H1 (cell line): Measurements from ENCODE around the gene CREB3. TPM values are rescaled to one million over a fixed set of nuclear protein-coding genes. Genes with fewer than 3 reads are reported as not detected.

Experiments used
- CTCF ChIA-PET: fragments of 300-600 bp; sonication (Branson Sonifier 250); formaldehyde crosslinking; loops from one replicate; lab custom pipeline; 2021; ENCODE audit not compliant: partially characterized antibody; lab: Charles Lee
- POLR2A ChIA-PET: fragments of 300-600 bp; sonication (Branson Sonifier 250); formaldehyde crosslinking; loops from one replicate; lab custom pipeline; 2021; ENCODE audit warnings: inconsistent platforms; ENCODE audit not compliant: partially characterized antibody; lab: Charles Lee
- DNase-seq, 2 experiments: peaks; one replicate each; pipeline versions ENCODE4 v3.0.0 to v3.0.0-alpha.2; 2010 to 2022; ENCODE audit warnings: low spot score in 2 of 2, low read depth in 1 of 2, mixed read lengths in 1 of 2
- FAIRE-seq: peaks from 2 replicates; lab custom pipeline; 2011; peaks lifted over from hg19 to GRCh38; lab: Jason Lieb, UNC
- H2AFZ ChIP-seq: 2 replicates; pipeline ENCODE4 v1.8.1; 2012; ENCODE audit warnings: low read length, inconsistent platforms
- H2AK5ac ChIP-seq: 2 replicates; pipeline ENCODE4 v1.6.1; 2013; ENCODE audit warnings: low read depth, low read length
- H2BK120ac ChIP-seq: replicated peaks from 2 replicates; pipeline ENCODE3; 2013; ENCODE audit warnings: low read depth, low read length, inconsistent platforms
- H2BK12ac ChIP-seq: 2 replicates; pipeline ENCODE4 v1.6.1; 2013; ENCODE audit warnings: low read depth, low read length
- H2BK15ac ChIP-seq: 2 replicates; pipeline ENCODE4 v1.6.1; 2013; ENCODE audit warnings: low read length
- H2BK20ac ChIP-seq: 2 replicates; pipeline ENCODE4 v1.6.1; 2013; ENCODE audit warnings: low read length
- H2BK5ac ChIP-seq: 2 replicates; pipeline ENCODE4 v1.6.1; 2013; ENCODE audit warnings: low read depth, low read length
- H3K14ac ChIP-seq: 2 replicates; pipeline ENCODE4 v1.6.1; 2013; ENCODE audit warnings: inconsistent platforms; ENCODE audit not compliant: insufficient read length
- H3K18ac ChIP-seq: 2 replicates; pipeline ENCODE4 v1.6.1; 2013; ENCODE audit warnings: low read length; ENCODE audit errors: extremely low read depth
- H3K23ac ChIP-seq: 2 replicates; pipeline ENCODE4 v1.6.1; 2013; ENCODE audit warnings: inconsistent platforms; ENCODE audit not compliant: insufficient read length
- H3K23me2 ChIP-seq: 2 replicates; pipeline ENCODE4 v1.6.1; 2013; ENCODE audit warnings: low read depth, low read length
- H3K27ac ChIP-seq: 2 replicates; pipeline ENCODE4 v1.6.1; 2011; ENCODE audit warnings: low read depth, low read length, inconsistent platforms
- H3K27me3 ChIP-seq, 4 experiments: replicated peaks in 1 of 4; 1 replicate in 1 of 4; 2 replicates in 3 of 4; pipeline versions ENCODE4 v1.6.1 to v1.8.1; 2011 to 2013; ENCODE audit warnings: low read length in 3 of 4, mild to moderate bottlenecking in 3 of 4, inconsistent platforms in 2 of 4, mixed read lengths in 2 of 4, moderate library complexity in 1 of 4; ENCODE audit not compliant: control insufficient read depth in 3 of 4, insufficient read depth in 3 of 4; ENCODE audit errors: extremely low read depth in 1 of 4
- H3K36me3 ChIP-seq, 4 experiments: 2 replicates each; pipeline versions ENCODE4 v1.6.1 to v1.8.1; 2011 to 2013; ENCODE audit warnings: mild to moderate bottlenecking in 4 of 4, low read length in 3 of 4, moderate library complexity in 2 of 4, control low read depth in 1 of 4, inconsistent platforms in 1 of 4; ENCODE audit not compliant: insufficient read depth in 4 of 4, control insufficient read depth in 2 of 4
- H3K4ac ChIP-seq: replicated peaks from 2 replicates; pipeline ENCODE3; 2013; ENCODE audit warnings: low read length, low read depth, mixed read lengths, inconsistent platforms; ENCODE audit not compliant: insufficient read length
- H3K4me1 ChIP-seq, 4 experiments: replicated peaks in 1 of 4; 1 replicate in 1 of 4; 2 replicates in 3 of 4; pipeline versions ENCODE4 v1.6.1 to v1.8.1; 2011 to 2013; ENCODE audit warnings: low read length in 3 of 4, inconsistent platforms in 2 of 4, mixed read lengths in 1 of 4; ENCODE audit not compliant: insufficient read depth in 4 of 4, control insufficient read depth in 3 of 4
- H3K4me2 ChIP-seq, 2 experiments: 2 replicates each; pipeline versions ENCODE4 v1.6.1 to v1.8.1; 2011 to 2013; ENCODE audit warnings: low read depth in 2 of 2, low read length in 2 of 2, control low read depth in 1 of 2, inconsistent platforms in 1 of 2, mild to moderate bottlenecking in 1 of 2; ENCODE audit not compliant: insufficient read depth in 1 of 2
- H3K4me3 ChIP-seq, 4 experiments: fragments of 200-600, 300-600 bp in 1 of 4; sonication (generic), shearing (Covaris generic), sonication (Bioruptor Twin) in 1 of 4; 2 replicates each; pipeline versions ENCODE4 v1.5.1 to v1.8.1; 2011 to 2016; ENCODE audit warnings: low read length in 4 of 4, low read depth in 3 of 4, control low read depth in 2 of 4, inconsistent platforms in 2 of 4, mild to moderate bottlenecking in 2 of 4, mixed read lengths in 1 of 4, moderate library complexity in 1 of 4; ENCODE audit not compliant: insufficient read depth in 2 of 4; ENCODE audit errors: extremely low read depth in 1 of 4
- H3K56ac ChIP-seq: replicated peaks from 2 replicates; pipeline ENCODE3; 2013; ENCODE audit warnings: low read depth, mild to moderate bottlenecking, mixed read lengths, low read length, inconsistent platforms; ENCODE audit not compliant: insufficient read length
- H3K79me1 ChIP-seq: 2 replicates; pipeline ENCODE4 v1.6.1; 2013; ENCODE audit warnings: low read depth, low read length, control low read depth
- H3K79me2 ChIP-seq, 2 experiments: 2 replicates each; pipeline versions ENCODE4 v1.6.1 to v1.8.1; 2012 to 2013; ENCODE audit warnings: low read length in 2 of 2, mild to moderate bottlenecking in 2 of 2, inconsistent platforms in 1 of 2; ENCODE audit not compliant: insufficient read depth in 2 of 2, control insufficient read depth in 1 of 2
- H3K9ac ChIP-seq, 4 experiments: replicated peaks in 1 of 4; 1 replicate in 1 of 4; 2 replicates in 3 of 4; pipeline versions ENCODE4 v1.6.1 to v1.8.1; 2011 to 2013; ENCODE audit warnings: low read depth in 3 of 4, low read length in 3 of 4, control low read depth in 2 of 4, mild to moderate bottlenecking in 2 of 4, moderate library complexity in 2 of 4, inconsistent platforms in 1 of 4; ENCODE audit errors: extremely low read depth in 1 of 4
- H3K9me3 ChIP-seq, 2 experiments: 2 replicates each; pipeline versions ENCODE4 v1.6.1 to v1.8.1; 2012 to 2013; ENCODE audit warnings: mild to moderate bottlenecking in 2 of 2, moderate library complexity in 2 of 2, control low read depth in 1 of 2, inconsistent platforms in 1 of 2, low read depth in 1 of 2, low read length in 1 of 2, mixed read lengths in 1 of 2; ENCODE audit not compliant: insufficient read depth in 2 of 2
- H4K20me1 ChIP-seq, 2 experiments: replicated peaks in 1 of 2; 2 replicates each; pipeline versions ENCODE3 to v1.8.1; 2011 to 2013; ENCODE audit warnings: inconsistent platforms in 2 of 2, low read length in 2 of 2, mild to moderate bottlenecking in 1 of 2; ENCODE audit not compliant: insufficient read depth in 2 of 2, control insufficient read depth in 1 of 2
- H4K5ac ChIP-seq: 2 replicates; pipeline ENCODE4 v1.6.1; 2013; ENCODE audit warnings: low read length, low read depth, mixed read lengths, inconsistent platforms; ENCODE audit not compliant: insufficient read length
- H4K8ac ChIP-seq: 2 replicates; pipeline ENCODE4 v1.8.0; 2013; ENCODE audit warnings: mild to moderate bottlenecking, moderate library complexity, low read length, inconsistent platforms; ENCODE audit not compliant: insufficient read depth; ENCODE audit errors: extremely low read depth
- H4K91ac ChIP-seq: replicated peaks from 2 replicates; pipeline ENCODE3; 2013; ENCODE audit warnings: low read length, mixed read lengths, inconsistent platforms; ENCODE audit not compliant: insufficient read length
- ASH2L ChIP-seq: fragments of 200-600, 300-600 bp; sonication (generic); IDR thresholded peaks from one replicate; pipeline ENCODE4 v1.7.1; 2017; ENCODE audit warnings: low read length
- CTBP2 ChIP-seq: IDR thresholded peaks from 2 replicates; pipeline ENCODE4 v1.7.0; 2011; ENCODE audit warnings: borderline replicate concordance, mild to moderate bottlenecking, moderate library complexity, mixed read lengths, low read length; ENCODE audit not compliant: insufficient read depth, insufficient read length
- EZH2 ChIP-seq: fragments of 200-600 bp; sonication (generic); IDR thresholded peaks from 2 replicates; pipeline ENCODE4 v1.7.1; 2012; ENCODE audit warnings: low read depth, mild to moderate bottlenecking, moderate library complexity, low read length, inconsistent platforms; ENCODE audit not compliant: severe bottlenecking
- GABPA ChIP-seq: IDR thresholded peaks from 2 replicates; pipeline ENCODE4 v1.6.1; 2011; ENCODE audit warnings: mild to moderate bottlenecking, low read length, moderate library complexity, borderline replicate concordance; ENCODE audit not compliant: insufficient read depth
- MAFK ChIP-seq: IDR thresholded peaks from 2 replicates; pipeline ENCODE4 v1.6.1; 2012; ENCODE audit warnings: low read depth, mild to moderate bottlenecking, improper control_type of control experiment, low read length
- NRF1 ChIP-seq: IDR thresholded peaks from 2 replicates; pipeline ENCODE4 v1.6.1; 2011; ENCODE audit warnings: mild to moderate bottlenecking, low read depth, low read length, improper control_type of control experiment
- POLR2AphosphoS5 ChIP-seq: IDR thresholded peaks from 2 replicates; pipeline ENCODE4 v1.6.1; 2011; ENCODE audit warnings: low read depth, low read length
- TAF7 ChIP-seq: optimal IDR thresholded peaks from 2 replicates; pipeline ENCODE3; 2011; ENCODE audit warnings: low read depth, mild to moderate bottlenecking, inconsistent platforms, low read length, moderate library complexity, borderline replicate concordance
- WGBS, 2 experiments: shearing (Covaris generic) in 1 of 2; methylation state at CpG; one replicate each; pipeline versions ENCODE4 v1.1.6 to v1.1.7; 2013 to 2015; ENCODE audit warnings: low lambda C conversion rate in 2 of 2, mixed read lengths in 2 of 2, inconsistent platforms in 1 of 2, low coverage in 1 of 2, missing lambda C conversion rate in 1 of 2; ENCODE audit not compliant: insufficient replicate concordance in 2 of 2, insufficient coverage in 1 of 2, insufficient read length in 1 of 2; ENCODE audit errors: extremely low coverage in 1 of 2, missing lambda C conversion rate in 1 of 2; 5-methylcytosine and 5-hydroxymethylcytosine counted together
- polyA plus RNA-seq, 7 experiments: library from polyadenylated mRNA; depleted of rRNA in 3 of 7; stranded (reverse) in 5 of 7; unstranded in 2 of 7; fragments of >200 nt in 5 of 7; fragments of 200-250 nt in 2 of 7; gene quantifications; 1 replicate in 5 of 7; 2 replicates in 1 of 7; 4 replicates in 1 of 7; pipeline versions ENCODE4 v1.2.1 to v1.2.3, GENCODE V29; 2011 to 2013; ENCODE audit warnings: missing spikeins in 2 of 7, mixed read lengths in 2 of 7
- total RNA-seq: library from RNA; stranded (reverse); fragmentation: NEBNext Ultra II Directional; extraction: Animal tissue kit (Norgen Biotek cat#: 25700); gene quantifications from 2 replicates; pipeline ENCODE4 v1.2.1, GENCODE V29; 2021
- TF ChIP-seq, protein P1 (sequence below), 3 experiments: IDR thresholded peaks; 1 replicate in 2 of 3; 2 replicates in 1 of 3; pipeline versions ENCODE4 v1.5.1 to v1.6.1; 2011; ENCODE audit warnings: low read length in 3 of 3, mild to moderate bottlenecking in 3 of 3, inconsistent platforms in 2 of 3, low read depth in 1 of 3, moderate library complexity in 1 of 3; ENCODE audit not compliant: insufficient read depth in 1 of 3; ENCODE audit errors: control extremely low read depth in 1 of 3

CREB3 gene
- total and polyA plus RNA-seq, 2 of the 8 experiments (the other 6 are each of a cell fraction or from before 2014, with no cell fraction given): 24.4 to 25.7 TPM

DNA sequence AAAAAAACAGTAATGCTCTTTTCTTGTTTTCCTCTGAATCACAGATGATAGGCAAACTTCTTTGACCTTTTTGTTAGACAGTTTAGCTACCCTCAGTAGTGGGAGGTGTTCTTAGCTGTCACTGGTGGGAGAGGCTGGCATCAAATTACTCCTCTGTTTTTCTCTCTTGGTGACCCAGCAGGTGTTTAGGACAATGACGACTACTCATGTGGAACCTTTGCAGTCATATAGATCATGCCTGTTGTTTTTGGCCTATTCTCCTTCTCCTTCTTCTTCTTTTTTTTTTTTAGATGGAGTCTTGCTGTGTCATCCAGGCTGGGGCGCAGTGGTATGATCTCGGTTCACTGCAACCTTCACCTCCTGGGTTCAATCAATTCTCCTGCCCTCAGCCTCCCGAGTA lies 43.6 kb downstream of the CREB3 start:
- no peaks in the 10 kb centered on the region for H3K27me3 ChIP-seq
- no peak overlapping the region for H2AK5ac ChIP-seq
- no peak overlapping the region for H3K27ac ChIP-seq
- no peak overlapping the region for H3K56ac ChIP-seq
- no peak overlapping the region for H4K8ac ChIP-seq
- CTCF ChIA-PET: interaction anchor here (1.0 to 3.8 kb wide), 11 partner anchors 13 to 106 kb away, joined by 3 to 29 read pairs (median 3); partner anchors contain the start of genes GBA2, HINT2 and RGP1
- DNase-seq (no peak), FAIRE-seq (no peak)
- H2BK12ac ChIP-seq: no peak overlapping the region
- no peak overlapping the region for H3K4me3 ChIP-seq
- H3K18ac ChIP-seq: no peak overlapping the region
- no peak overlapping the region for H2AFZ ChIP-seq
- no peaks in the 10 kb centered on the region for H4K20me1 ChIP-seq
- no peak overlapping the region for H3K4me2 ChIP-seq
- no peak overlapping the region for H2BK20ac ChIP-seq
- no peaks in the 10 kb centered on the region for H3K23me2 ChIP-seq
- no peak overlapping the region for H2BK15ac ChIP-seq
- no peak overlapping the region for H2BK120ac ChIP-seq
- H3K4me1 ChIP-seq: peaks cover 0 to 6% (median 4%) of the 10 kb centered on the region in 4 experiments; a peak in 6 of 7 replicates
- H3K14ac ChIP-seq: no peak overlapping the region
- POLR2A ChIA-PET: interaction anchor here (0.9 to 1.7 kb wide), 7 partner anchors 13 to 46 kb away, joined by 3 to 4 read pairs (median 3); partner anchors contain the start of genes CREB3 and TLN1
- no peak overlapping the region for H3K23ac ChIP-seq
- no peak overlapping the region for H3K9ac ChIP-seq
- no peak overlapping the region for H3K4ac ChIP-seq
- no peak overlapping the region for H4K5ac ChIP-seq
- no peaks in the 10 kb centered on the region for H3K36me3 ChIP-seq
- no peaks in the 10 kb centered on the region for H3K79me1 ChIP-seq
- no peak overlapping the region for H4K91ac ChIP-seq
- H3K79me2 ChIP-seq: no peaks in the 10 kb centered on the region
- H3K9me3 ChIP-seq: no peaks in the 10 kb centered on the region
- TF ChIP-seq MAFK: no peak
- TF ChIP-seq, protein P1, sequence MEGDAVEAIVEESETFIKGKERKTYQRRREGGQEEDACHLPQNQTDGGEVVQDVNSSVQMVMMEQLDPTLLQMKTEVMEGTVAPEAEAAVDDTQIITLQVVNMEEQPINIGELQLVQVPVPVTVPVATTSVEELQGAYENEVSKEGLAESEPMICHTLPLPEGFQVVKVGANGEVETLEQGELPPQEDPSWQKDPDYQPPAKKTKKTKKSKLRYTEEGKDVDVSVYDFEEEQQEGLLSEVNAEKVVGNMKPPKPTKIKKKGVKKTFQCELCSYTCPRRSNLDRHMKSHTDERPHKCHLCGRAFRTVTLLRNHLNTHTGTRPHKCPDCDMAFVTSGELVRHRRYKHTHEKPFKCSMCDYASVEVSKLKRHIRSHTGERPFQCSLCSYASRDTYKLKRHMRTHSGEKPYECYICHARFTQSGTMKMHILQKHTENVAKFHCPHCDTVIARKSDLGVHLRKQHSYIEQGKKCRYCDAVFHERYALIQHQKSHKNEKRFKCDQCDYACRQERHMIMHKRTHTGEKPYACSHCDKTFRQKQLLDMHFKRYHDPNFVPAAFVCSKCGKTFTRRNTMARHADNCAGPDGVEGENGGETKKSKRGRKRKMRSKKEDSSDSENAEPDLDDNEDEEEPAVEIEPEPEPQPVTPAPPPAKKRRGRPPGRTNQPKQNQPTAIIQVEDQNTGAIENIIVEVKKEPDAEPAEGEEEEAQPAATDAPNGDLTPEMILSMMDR (IDR thresholded peaks at IDR 0.05; ENCODE audit: control extremely low read depth in 1 of 3, insufficient read depth in 1 of 3, low read depth in 1 of 3, low read length in 3 of 3): no peak
- TF ChIP-seq POLR2AphosphoS5: no peak
- no peak for TF ChIP-seq TAF7
- no peak for TF ChIP-seq GABPA
- TF ChIP-seq EZH2: no peak
- TF ChIP-seq CTBP2: no peak
- no peak for TF ChIP-seq ASH2L
- TF ChIP-seq NRF1: no peak
- H2BK5ac ChIP-seq: no peak overlapping the region
- 93% methylated on average over 4 of the region's 4 CpGs; no CpG with 5 or more reads in 1 of the 2 experiments for WGBS, 2 experiments
